HepG2 (cell line): ENCODE data around the gene MOK.

Experiments
- CREM ChIP-seq, 2 experiments: sonication (generic) in 1 of 2; formaldehyde crosslinking in 1 of 2; IDR thresholded peaks; 2 replicates each; pipeline versions ENCODE4 v1.4.0 to v1.6.1; 2016 to 2020; ENCODE audit warnings: antibody characterized with exemption in 1 of 2, mild to moderate bottlenecking in 1 of 2, missing genetic modification reagents in 1 of 2
- FOXM1 ChIP-seq: sonication (generic); formaldehyde crosslinking; IDR thresholded peaks from 2 replicates; pipeline ENCODE4 v1.5.0; 2020; ENCODE audit warnings: missing genetic modification reagents
- MEIS2 ChIP-seq: sonication (generic); formaldehyde crosslinking; IDR thresholded peaks from 2 replicates; pipeline ENCODE4 v1.9.0; 2021; ENCODE audit warnings: mild to moderate bottlenecking, missing genetic modification reagents
- ZNF253 ChIP-seq: sonication (generic); formaldehyde crosslinking; IDR thresholded peaks from 2 replicates; pipeline ENCODE4 v1.8.0; 2022; ENCODE audit warnings: mild to moderate bottlenecking, missing genetic modification reagents, borderline replicate concordance
- TF ChIP-seq, protein P1 (sequence below): sonication (generic); formaldehyde crosslinking; IDR thresholded peaks from 2 replicates; pipeline ENCODE4 v1.5.0; 2020; ENCODE audit warnings: mild to moderate bottlenecking, missing genetic modification reagents, moderate library complexity
- TF ChIP-seq, protein P2 (sequence below): IDR thresholded peaks from 2 replicates; pipeline ENCODE4 v1.6.1; 2016; ENCODE audit warnings: missing compliant biosample characterization, missing genetic modification reagents, borderline replicate concordance
- TF ChIP-seq, protein P3 (sequence below): sonication (generic); formaldehyde crosslinking; IDR thresholded peaks from 2 replicates; pipeline ENCODE4 v1.4.0; 2020; ENCODE audit warnings: mild to moderate bottlenecking, missing genetic modification reagents

DNA sequence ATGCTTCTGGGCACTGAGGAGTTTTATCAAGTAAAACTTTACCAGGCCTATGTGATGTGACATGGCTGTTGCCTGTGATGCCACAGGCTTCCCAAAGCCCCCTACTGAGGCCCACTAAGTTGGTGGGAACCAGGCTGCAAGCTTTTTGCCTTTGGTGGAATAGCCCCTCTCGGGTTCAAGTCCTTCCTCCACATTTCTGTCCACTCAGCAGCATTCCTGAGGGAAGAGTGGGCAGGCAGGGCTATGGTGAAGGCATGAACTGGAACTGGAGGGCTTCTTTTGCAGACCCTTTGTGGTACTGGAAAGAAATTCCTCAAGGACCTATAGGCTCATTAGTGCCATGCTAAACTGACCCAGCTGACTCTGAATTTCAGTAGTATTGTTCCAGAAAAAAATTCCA, 116.8 kb downstream of the MOK start:
- TF ChIP-seq CREM (IDR thresholded peaks at IDR 0.05): no peak
- TF ChIP-seq CREM (CRISPR knock-in tag; IDR thresholded peaks at IDR 0.05): no peak
- TF ChIP-seq, protein P1, sequence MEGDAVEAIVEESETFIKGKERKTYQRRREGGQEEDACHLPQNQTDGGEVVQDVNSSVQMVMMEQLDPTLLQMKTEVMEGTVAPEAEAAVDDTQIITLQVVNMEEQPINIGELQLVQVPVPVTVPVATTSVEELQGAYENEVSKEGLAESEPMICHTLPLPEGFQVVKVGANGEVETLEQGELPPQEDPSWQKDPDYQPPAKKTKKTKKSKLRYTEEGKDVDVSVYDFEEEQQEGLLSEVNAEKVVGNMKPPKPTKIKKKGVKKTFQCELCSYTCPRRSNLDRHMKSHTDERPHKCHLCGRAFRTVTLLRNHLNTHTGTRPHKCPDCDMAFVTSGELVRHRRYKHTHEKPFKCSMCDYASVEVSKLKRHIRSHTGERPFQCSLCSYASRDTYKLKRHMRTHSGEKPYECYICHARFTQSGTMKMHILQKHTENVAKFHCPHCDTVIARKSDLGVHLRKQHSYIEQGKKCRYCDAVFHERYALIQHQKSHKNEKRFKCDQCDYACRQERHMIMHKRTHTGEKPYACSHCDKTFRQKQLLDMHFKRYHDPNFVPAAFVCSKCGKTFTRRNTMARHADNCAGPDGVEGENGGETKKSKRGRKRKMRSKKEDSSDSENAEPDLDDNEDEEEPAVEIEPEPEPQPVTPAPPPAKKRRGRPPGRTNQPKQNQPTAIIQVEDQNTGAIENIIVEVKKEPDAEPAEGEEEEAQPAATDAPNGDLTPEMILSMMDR (CRISPR knock-in tag): no peak
- no peak for TF ChIP-seq FOXM1 (CRISPR knock-in tag)
- TF ChIP-seq MEIS2 (CRISPR knock-in tag): no peak
- no peak for TF ChIP-seq ZNF253 (CRISPR knock-in tag)
- TF ChIP-seq, protein P2, sequence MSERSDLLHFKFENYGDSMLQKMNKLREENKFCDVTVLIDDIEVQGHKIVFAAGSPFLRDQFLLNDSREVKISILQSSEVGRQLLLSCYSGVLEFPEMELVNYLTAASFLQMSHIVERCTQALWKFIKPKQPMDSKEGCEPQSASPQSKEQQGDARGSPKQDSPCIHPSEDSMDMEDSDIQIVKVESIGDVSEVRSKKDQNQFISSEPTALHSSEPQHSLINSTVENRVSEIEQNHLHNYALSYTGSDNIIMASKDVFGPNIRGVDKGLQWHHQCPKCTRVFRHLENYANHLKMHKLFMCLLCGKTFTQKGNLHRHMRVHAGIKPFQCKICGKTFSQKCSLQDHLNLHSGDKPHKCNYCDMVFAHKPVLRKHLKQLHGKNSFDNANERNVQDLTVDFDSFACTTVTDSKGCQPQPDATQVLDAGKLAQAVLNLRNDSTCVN: no peak
- TF ChIP-seq, protein P3, sequence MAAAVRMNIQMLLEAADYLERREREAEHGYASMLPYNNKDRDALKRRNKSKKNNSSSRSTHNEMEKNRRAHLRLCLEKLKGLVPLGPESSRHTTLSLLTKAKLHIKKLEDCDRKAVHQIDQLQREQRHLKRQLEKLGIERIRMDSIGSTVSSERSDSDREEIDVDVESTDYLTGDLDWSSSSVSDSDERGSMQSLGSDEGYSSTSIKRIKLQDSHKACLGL: no peak
